Measurements from ENCODE around the gene TOMM40L. TPM values are rescaled to one million over a fixed set of nuclear protein-coding genes. Genes with fewer than 3 reads are reported as not detected.

The TOMM40L gene
- total RNA-seq, 1 donor: 6.5 TPM

DNA sequence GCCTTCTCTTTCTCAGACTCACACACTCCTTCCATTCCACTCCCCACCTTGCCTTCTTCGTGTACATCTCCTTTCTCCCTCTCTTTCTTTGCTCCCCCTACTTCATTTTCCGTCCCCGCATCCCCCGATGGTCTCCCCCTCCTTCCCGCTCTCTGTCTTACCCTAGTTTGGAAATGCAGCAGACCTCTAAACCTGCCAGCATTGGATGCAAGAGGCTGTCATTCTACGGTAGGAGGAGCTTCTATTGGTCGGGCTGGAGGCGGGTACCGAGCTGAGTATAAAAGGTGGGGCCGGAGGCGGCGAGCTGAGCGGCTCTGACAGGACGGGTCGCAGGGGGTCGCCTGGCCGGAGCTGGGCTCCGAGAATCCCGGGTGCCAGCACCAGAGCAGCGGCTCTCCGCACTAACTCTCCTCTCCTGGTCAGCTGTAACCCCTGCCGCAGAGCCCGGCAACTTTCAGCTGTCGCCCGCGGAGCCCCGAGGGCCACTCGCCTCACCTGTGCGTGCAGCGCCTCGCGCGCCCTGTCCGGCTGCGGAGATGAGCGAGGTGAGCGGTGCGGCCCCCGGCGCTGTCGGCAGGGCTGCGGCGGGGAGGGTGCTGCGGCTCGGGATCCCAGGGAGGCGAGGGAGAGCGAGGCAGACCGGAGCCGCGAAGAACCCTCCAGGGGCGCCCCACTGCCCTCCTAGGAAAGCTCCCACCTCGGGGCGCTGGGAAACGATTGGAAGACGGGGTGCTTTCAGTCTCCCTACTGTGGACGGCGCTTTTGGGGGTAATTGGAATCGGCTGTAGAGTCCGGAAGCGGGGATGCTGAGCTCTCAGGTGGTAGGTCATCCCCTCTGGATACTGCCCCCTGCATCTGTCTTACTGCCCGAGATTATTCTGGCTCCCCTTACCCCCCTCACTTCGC, 32.8 kb downstream of the TOMM40L start, which contains the start of gene PCP4L1:
Gene PCP4L1 (plus strand): TSS at position 307 of the 906 bp plus-strand sequence. CDS start 230 bp downstream, at position 537.
- no peaks in the 10 kb centered on the region for H3K9me3 ChIP-seq (ENCODE audit: low read depth, low read length)
- no peak within 1 kb of the TSS for H3K27ac ChIP-seq (ENCODE audit: low read depth, low read length)
- peak within 1 kb of the TSS; percentile 77 for H3K4me2 ChIP-seq (ENCODE audit: insufficient read depth, low read length)
- H3K4me3 ChIP-seq (ENCODE audit: insufficient read depth, low read length): peak within 1 kb of the TSS; percentile 64
- peaks cover 39% of the 10 kb centered on the region for H3K27me3 ChIP-seq (ENCODE audit: insufficient read depth, low read length)
- no peaks in the 10 kb centered on the region for H4K20me1 ChIP-seq (ENCODE audit: insufficient read depth, low read length)
- H3K79me2 ChIP-seq (ENCODE audit: insufficient read depth, low read length): no peaks in the 10 kb centered on the region
- peak within 1 kb of the TSS; percentile 76 for H2AFZ ChIP-seq (ENCODE audit: low read length)
- H3K4me1 ChIP-seq (ENCODE audit: insufficient read depth, low read length): peaks cover 6% of the 10 kb centered on the region
- no peaks in the 10 kb centered on the region for H3K36me3 ChIP-seq (ENCODE audit: insufficient read depth, low read length)
- peak; percentile 92 for DNase-seq (ENCODE audit: insufficient read length, low spot score, missing footprints)
- TF ChIP-seq, protein P1, sequence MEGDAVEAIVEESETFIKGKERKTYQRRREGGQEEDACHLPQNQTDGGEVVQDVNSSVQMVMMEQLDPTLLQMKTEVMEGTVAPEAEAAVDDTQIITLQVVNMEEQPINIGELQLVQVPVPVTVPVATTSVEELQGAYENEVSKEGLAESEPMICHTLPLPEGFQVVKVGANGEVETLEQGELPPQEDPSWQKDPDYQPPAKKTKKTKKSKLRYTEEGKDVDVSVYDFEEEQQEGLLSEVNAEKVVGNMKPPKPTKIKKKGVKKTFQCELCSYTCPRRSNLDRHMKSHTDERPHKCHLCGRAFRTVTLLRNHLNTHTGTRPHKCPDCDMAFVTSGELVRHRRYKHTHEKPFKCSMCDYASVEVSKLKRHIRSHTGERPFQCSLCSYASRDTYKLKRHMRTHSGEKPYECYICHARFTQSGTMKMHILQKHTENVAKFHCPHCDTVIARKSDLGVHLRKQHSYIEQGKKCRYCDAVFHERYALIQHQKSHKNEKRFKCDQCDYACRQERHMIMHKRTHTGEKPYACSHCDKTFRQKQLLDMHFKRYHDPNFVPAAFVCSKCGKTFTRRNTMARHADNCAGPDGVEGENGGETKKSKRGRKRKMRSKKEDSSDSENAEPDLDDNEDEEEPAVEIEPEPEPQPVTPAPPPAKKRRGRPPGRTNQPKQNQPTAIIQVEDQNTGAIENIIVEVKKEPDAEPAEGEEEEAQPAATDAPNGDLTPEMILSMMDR (IDR thresholded peaks at IDR 0.05; ENCODE audit: extremely low read depth, low read depth, low read length): no peak

- Histone ChIP-seq H3K79me2 (ENCODE audit: insufficient read depth, low read length) (no peaks in the 10 kb centered on the region), H3K9me3 (ENCODE audit: low read depth, low read length) (no peaks in the 10 kb centered on the region), H3K4me2 (ENCODE audit: insufficient read depth, low read length) (peak overlapping the region; percentile 77), H3K4me3 (ENCODE audit: insufficient read depth, low read length) (no peak overlapping the region), H4K20me1 (ENCODE audit: insufficient read depth, low read length) (no peaks in the 10 kb centered on the region), H3K36me3 (ENCODE audit: insufficient read depth, low read length) (no peaks in the 10 kb centered on the region), H3K27me3 (ENCODE audit: insufficient read depth, low read length) (peaks cover 39% of the 10 kb centered on the region), H3K27ac (ENCODE audit: low read depth, low read length) (no peak overlapping the region), H2AFZ (ENCODE audit: low read length) (no peak overlapping the region), H3K4me1 (ENCODE audit: insufficient read depth, low read length) (peaks cover 6% of the 10 kb centered on the region)
- TF ChIP-seq, protein P1 (IDR thresholded peaks at IDR 0.05; ENCODE audit: extremely low read depth, low read depth, low read length): no peak
- no peak for DNase-seq (ENCODE audit: insufficient read length, low spot score, missing footprints)
Observed at GRCh38 chr1:161259345-161259702, 33.5 kb downstream of the TOMM40L start.

GRCh38 chr1:161259765-161260164, 33.9 kb downstream of the TOMM40L start:
- Histone ChIP-seq H3K9me3 (ENCODE audit: low read depth, low read length) (no peaks in the 10 kb centered on the region), H3K79me2 (ENCODE audit: insufficient read depth, low read length) (no peaks in the 10 kb centered on the region), H3K36me3 (ENCODE audit: insufficient read depth, low read length) (no peaks in the 10 kb centered on the region), H3K4me1 (ENCODE audit: insufficient read depth, low read length) (peaks cover 6% of the 10 kb centered on the region), H3K27ac (ENCODE audit: low read depth, low read length) (no peak overlapping the region), H3K27me3 (ENCODE audit: insufficient read depth, low read length) (peaks cover 40% of the 10 kb centered on the region), H2AFZ (ENCODE audit: low read length) (no peak overlapping the region), H3K4me3 (ENCODE audit: insufficient read depth, low read length) (no peak overlapping the region), H3K4me2 (ENCODE audit: insufficient read depth, low read length) (no peak overlapping the region), H4K20me1 (ENCODE audit: insufficient read depth, low read length) (no peaks in the 10 kb centered on the region)
- TF ChIP-seq, protein P1 (IDR thresholded peaks at IDR 0.05; ENCODE audit: extremely low read depth, low read depth, low read length): no peak
- no peak for DNase-seq (ENCODE audit: insufficient read length, low spot score, missing footprints)
